ENCODE measurements around the gene JAZF1. TPM values are rescaled to one million over a fixed set of nuclear protein-coding genes. Genes with fewer than 3 reads are reported as not detected.

The JAZF1 gene
- total and polyA plus RNA-seq, 10 of the 15 experiments (the other 5 are each of a cell fraction or from before 2014, with no cell fraction given): 0.04 to 0.82 (median 0.15) TPM; not detected in 3

- TF ChIP-seq E2F8 (IDR thresholded peaks at IDR 0.05; ENCODE audit: low read depth, partially characterized antibody) (no peak), REST (IDR thresholded peaks at IDR 0.05; ENCODE audit: low read depth, low read length) (no peak), CHD4 (IDR thresholded peaks at IDR 0.05) (no peak), POLR2AphosphoS2 (IDR thresholded peaks at IDR 0.05; ENCODE audit: low read depth, low read length) (no peak)
These were observed 20.5 kb upstream of the JAZF1 start (continued) for GRCh38 chr7:28201131-28201530.

- no peak for TF ChIP-seq ELK1 (IDR thresholded peaks at IDR 0.05; ENCODE audit: low read depth, low read length)
- H3K79me2 ChIP-seq (ENCODE audit: control insufficient read depth, insufficient read depth, low read length): no peaks in the 10 kb centered on the region
- H3K36me3 ChIP-seq (ENCODE audit: control insufficient read depth in 2 of 2, insufficient read depth in 2 of 2, low read length in 1 of 2): no peaks in the 10 kb centered on the region
- POLR2A ChIA-PET: no interaction called here
- no peak overlapping the region for H2AFZ ChIP-seq (ENCODE audit: control insufficient read depth, low read depth, low read length)
- no peak overlapping the region for H3K9ac ChIP-seq (ENCODE audit: control insufficient read depth, insufficient read depth, low read length)
- H3K27ac ChIP-seq (ENCODE audit: control insufficient read depth, insufficient read depth): no peak overlapping the region
- RAD21 ChIA-PET (ENCODE audit: unreplicated experiment): no interaction called here
- no peaks in the 10 kb centered on the region; a peak in 1 of 4 replicates for H3K27me3 ChIP-seq (replicated peaks in 1 of 2; ENCODE audit: control insufficient read depth in 2 of 2, insufficient read depth in 2 of 2, low read length in 1 of 2)
- H3K9me3 ChIP-seq (replicated peaks; ENCODE audit: control insufficient read depth, insufficient read depth, low read length): no peaks in the 10 kb centered on the region; the same call in 2 of the 3 replicates
- H4K20me1 ChIP-seq (ENCODE audit: control insufficient read depth, insufficient read depth): no peaks in the 10 kb centered on the region
- ATAC-seq (no peak), DNase-seq (ENCODE audit: low read depth, low spot score) (no peak), FAIRE-seq (no peak)
- WGBS (ENCODE audit: insufficient coverage, insufficient replicate concordance, low lambda C conversion rate, missing lambda C conversion rate): 0% methylated on average over 2 of the region's 2 CpGs
- H3K4me1 ChIP-seq (ENCODE audit: control insufficient read depth, insufficient read depth, low read length): no peaks in the 10 kb centered on the region
- SMC1A ChIA-PET (ENCODE audit: uncharacterized antibody, unreplicated experiment): no interaction called here
- CTCF ChIA-PET: no interaction called here
- no peak overlapping the region for H3K4me3 ChIP-seq
- BruUV-seq (replicated peaks): no TSS peak
- in situ Hi-C loops (cut with MboI) (no loop called here), intact Hi-C loops (cut with micrococcal nuclease; ENCODE audit: unreplicated experiment) (no loop called here)
- no peak overlapping the region for H3K4me2 ChIP-seq (ENCODE audit: control insufficient read depth, insufficient read depth)
These were observed 20.0 kb upstream of the JAZF1 start for GRCh38 chr7:28200598-28200997.
